ENCODE data around the gene ALG14.

The ALG14 gene

DNA sequence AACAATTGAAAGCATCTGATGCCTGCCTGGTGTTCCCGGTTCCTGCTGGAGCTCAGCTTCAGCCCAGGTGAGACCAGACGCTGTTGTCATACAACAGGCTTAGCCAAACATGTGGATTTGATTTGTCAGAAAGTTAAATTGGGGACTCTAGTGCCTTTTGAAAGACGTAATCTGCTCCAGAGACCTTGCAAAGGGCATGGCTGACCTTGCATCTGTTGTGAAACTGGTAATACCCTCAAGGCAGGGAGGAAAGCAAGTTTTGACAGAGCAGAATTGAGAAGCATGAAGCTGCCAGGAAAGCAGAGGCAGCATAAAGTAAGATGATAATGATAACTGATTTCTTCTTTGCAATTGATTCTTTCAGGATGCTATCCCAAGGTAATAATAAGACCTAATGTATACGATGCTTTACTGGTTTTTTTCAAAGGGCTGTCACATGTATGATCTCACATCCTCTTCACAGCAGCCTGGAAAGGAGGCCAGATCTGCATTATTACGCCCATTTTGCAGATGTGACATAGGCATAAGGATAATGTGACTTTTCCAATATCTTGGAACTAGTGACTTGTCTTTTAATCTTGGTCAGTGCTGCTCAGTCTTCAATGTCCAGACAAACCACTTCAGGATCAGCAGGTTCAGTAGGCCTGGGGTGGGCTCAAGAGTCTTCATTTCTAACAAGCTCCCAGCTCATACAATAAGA is 121.1 kb downstream of the ALG14 start:
- no peak overlapping the region for H3K27ac ChIP-seq
- H3K4me3 ChIP-seq (ENCODE audit: low read depth, low read length), result no peak overlapping the region
- no peaks in the 10 kb centered on the region for H3K36me3 ChIP-seq
- TF ChIP-seq, protein P1, sequence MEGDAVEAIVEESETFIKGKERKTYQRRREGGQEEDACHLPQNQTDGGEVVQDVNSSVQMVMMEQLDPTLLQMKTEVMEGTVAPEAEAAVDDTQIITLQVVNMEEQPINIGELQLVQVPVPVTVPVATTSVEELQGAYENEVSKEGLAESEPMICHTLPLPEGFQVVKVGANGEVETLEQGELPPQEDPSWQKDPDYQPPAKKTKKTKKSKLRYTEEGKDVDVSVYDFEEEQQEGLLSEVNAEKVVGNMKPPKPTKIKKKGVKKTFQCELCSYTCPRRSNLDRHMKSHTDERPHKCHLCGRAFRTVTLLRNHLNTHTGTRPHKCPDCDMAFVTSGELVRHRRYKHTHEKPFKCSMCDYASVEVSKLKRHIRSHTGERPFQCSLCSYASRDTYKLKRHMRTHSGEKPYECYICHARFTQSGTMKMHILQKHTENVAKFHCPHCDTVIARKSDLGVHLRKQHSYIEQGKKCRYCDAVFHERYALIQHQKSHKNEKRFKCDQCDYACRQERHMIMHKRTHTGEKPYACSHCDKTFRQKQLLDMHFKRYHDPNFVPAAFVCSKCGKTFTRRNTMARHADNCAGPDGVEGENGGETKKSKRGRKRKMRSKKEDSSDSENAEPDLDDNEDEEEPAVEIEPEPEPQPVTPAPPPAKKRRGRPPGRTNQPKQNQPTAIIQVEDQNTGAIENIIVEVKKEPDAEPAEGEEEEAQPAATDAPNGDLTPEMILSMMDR (IDR thresholded peaks at IDR 0.05; ENCODE audit: low read depth, low read length), result no peak
- H3K27me3 ChIP-seq (ENCODE audit: insufficient read depth, low read depth, severe bottlenecking), result no peaks in the 10 kb centered on the region
- no peak for DNase-seq
- peaks cover 2% of the 10 kb centered on the region for H3K9me3 ChIP-seq (ENCODE audit: severe bottlenecking)

DNA sequence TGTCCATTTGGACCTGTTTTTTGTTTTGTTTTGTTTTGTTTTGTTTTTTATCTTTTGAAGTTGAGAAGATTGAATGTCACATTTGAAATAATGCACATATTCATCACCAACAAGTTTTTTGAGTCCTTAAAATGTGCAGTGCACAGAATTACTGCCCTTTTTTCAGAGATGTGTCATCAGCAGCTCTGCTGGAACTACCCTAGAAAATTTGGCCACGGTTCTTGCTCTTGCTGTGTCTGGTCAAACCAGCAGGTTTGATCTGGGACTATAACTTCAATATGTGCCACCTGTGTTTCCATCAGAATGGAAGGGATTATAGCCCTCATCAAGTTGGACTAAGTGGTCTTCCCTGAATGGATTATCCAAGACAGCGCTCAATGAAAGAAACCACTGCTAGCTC is 121.7 kb downstream of the ALG14 start:
- Histone ChIP-seq H3K9me3 (ENCODE audit: severe bottlenecking) (peaks cover 2% of the 10 kb centered on the region), H3K4me3 (ENCODE audit: low read depth, low read length) (no peak overlapping the region), H3K27ac (no peak overlapping the region), H3K36me3 (no peaks in the 10 kb centered on the region), H3K27me3 (ENCODE audit: insufficient read depth, low read depth, severe bottlenecking) (no peaks in the 10 kb centered on the region)
- DNase-seq, result no peak
- TF ChIP-seq, protein P1 (IDR thresholded peaks at IDR 0.05; ENCODE audit: low read depth, low read length), result no peak

DNA sequence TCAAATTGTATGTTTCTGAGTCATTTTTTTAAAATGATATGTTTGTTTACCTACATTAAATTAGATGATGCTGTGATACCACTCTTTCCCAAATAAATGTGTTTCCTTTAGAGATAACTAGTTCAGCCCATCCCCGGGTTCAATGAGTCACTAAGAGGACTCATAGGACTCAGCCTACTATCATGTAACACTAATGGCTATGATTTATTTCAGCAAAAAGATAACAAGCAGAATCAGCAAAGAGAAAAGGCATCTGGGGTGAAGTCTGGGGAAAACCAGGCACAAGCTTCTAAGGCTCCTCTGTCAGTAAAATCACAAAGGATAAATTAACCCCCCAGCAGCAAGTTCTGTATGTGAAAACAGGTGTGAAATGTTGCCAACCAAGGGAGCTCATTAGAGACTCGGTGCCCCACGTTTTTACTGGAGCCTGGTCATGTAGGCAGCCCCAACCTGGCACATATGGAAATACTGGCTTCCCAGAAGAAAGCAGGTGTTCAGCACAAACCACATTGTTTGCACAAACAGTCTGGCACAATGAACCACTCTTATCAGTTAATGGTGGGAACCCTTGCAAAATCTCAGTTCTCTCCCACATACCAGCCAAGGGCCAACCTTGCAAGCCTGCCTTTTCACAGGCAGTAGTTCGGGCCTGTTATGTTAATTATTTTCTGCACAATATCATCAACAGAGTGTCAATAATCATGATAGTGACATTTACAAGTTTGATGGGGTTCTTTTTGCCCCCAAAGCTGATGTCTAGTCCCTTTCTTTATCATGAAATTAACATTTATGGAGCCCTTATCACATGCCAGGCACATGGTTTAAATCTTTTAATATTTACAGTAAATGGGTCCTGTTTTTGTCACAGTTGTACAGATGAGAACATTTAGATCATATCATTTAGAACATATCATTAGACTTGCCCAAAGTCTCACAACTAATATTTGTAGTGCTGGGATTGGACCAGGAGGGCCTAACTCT is 122.8 kb downstream of the ALG14 start:
- DNase-seq, result no peak
- H3K27me3 ChIP-seq (ENCODE audit: insufficient read depth, low read depth, severe bottlenecking), result no peaks in the 10 kb centered on the region
- TF ChIP-seq, protein P1 (IDR thresholded peaks at IDR 0.05; ENCODE audit: low read depth, low read length), result no peak
- no peak overlapping the region for H3K27ac ChIP-seq
- H3K36me3 ChIP-seq, result no peaks in the 10 kb centered on the region
- no peak overlapping the region for H3K4me3 ChIP-seq (ENCODE audit: low read depth, low read length)
- peaks cover 2% of the 10 kb centered on the region for H3K9me3 ChIP-seq (ENCODE audit: severe bottlenecking)

DNA sequence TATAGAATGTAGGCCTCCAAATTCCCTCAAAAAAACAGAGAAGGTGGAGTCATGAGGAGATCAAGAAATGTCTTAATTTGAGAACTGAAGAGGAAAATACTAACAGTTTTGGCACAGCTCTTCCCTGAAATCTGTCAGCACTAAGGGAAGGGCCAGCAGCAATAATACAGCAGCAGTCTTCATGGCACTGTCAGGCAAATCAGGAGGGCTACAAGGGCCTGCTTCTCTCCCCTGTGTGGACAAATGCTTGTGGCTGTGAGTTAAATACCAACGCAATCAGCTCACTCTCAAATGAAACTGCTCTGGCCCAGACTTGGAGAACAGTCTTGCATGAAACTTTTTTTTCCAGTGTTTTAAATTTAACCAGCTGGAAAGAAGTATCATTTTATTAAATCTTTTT is 125.3 kb downstream of the ALG14 start:
- no peak for DNase-seq
- H3K9me3 ChIP-seq (ENCODE audit: severe bottlenecking), result no peaks in the 10 kb centered on the region
- no peaks in the 10 kb centered on the region for H3K27me3 ChIP-seq (ENCODE audit: insufficient read depth, low read depth, severe bottlenecking)
- H3K36me3 ChIP-seq, result no peaks in the 10 kb centered on the region
- TF ChIP-seq, protein P1 (IDR thresholded peaks at IDR 0.05; ENCODE audit: low read depth, low read length), result no peak
- H3K27ac ChIP-seq, result no peak overlapping the region
- no peak overlapping the region for H3K4me3 ChIP-seq (ENCODE audit: low read depth, low read length)

DNA sequence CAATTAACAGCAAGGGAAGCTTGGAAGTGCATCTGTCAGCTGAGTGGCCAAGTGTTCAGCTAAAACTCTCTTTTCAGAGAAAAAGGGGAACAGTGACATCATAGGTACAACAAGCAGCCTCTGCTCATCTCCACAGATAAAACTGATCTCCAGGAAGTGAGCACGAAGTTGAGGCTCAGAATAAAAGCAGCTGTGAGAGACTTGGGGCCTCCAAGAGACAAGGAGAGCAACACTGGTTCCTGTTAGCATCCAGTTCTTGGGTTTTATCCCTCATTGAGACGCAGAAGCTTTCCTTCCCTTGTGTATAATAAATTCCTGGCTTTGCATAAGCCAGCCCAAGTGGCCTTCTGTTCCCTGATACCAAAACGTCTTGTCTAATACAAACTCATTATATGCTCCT is 125.9 kb downstream of the ALG14 start:
- Histone ChIP-seq H3K27ac (no peak overlapping the region), H3K36me3 (no peaks in the 10 kb centered on the region), H3K4me3 (ENCODE audit: low read depth, low read length) (no peak overlapping the region), H3K9me3 (ENCODE audit: severe bottlenecking) (no peaks in the 10 kb centered on the region), H3K27me3 (ENCODE audit: insufficient read depth, low read depth, severe bottlenecking) (no peaks in the 10 kb centered on the region)
- DNase-seq, result no peak
- TF ChIP-seq, protein P1 (IDR thresholded peaks at IDR 0.05; ENCODE audit: low read depth, low read length), result no peak

Data from WERI-Rb-1 (cell line).